GM23338 (cell line): ENCODE results near the gene NPC1L1. TPM values are rescaled to one million over a fixed set of nuclear protein-coding genes. Genes with fewer than 3 reads are reported as not detected.

Experiments
- ATAC-seq: fragments of 200-7000 bp; cut with Tn5 transposase; 3 replicates; pipeline ENCODE4 v1.9.1; 2020
- DNase-seq: peaks from one replicate; pipeline ENCODE4 v3.0.0-alpha.2; 2015; ENCODE audit warnings: low spot score
- H2AFZ ChIP-seq: fragments of 200-600 bp; sonication (generic); 2 replicates; pipeline ENCODE4 v1.8.0; 2016; ENCODE audit warnings: antibody characterized with exemption, mild to moderate bottlenecking, moderate library complexity
- H3F3A ChIP-seq: fragments of 200-600 bp; sonication (generic); replicated peaks from 2 replicates; pipeline ENCODE4 v1.8.0; 2017; ENCODE audit warnings: antibody characterized with exemption, mixed run types, low read depth
- H3K27ac ChIP-seq: fragments of 200-600 bp; sonication (generic); 2 replicates; pipeline ENCODE4 v1.6.1; 2016; ENCODE audit warnings: low read depth
- H3K27me3 ChIP-seq: fragments of 200-600 bp; sonication (generic); 2 replicates; pipeline ENCODE4 v1.8.0; 2016; ENCODE audit warnings: mild to moderate bottlenecking, mixed run types, moderate library complexity; ENCODE audit not compliant: insufficient read depth
- H3K36me3 ChIP-seq: fragments of 200-600 bp; sonication (generic); 2 replicates; pipeline ENCODE4 v1.8.0; 2016; ENCODE audit warnings: mild to moderate bottlenecking; ENCODE audit not compliant: insufficient read depth
- H3K4me1 ChIP-seq: fragments of 200-600 bp; sonication (generic); 2 replicates; pipeline ENCODE4 v1.8.0; 2016; ENCODE audit warnings: mild to moderate bottlenecking, moderate library complexity; ENCODE audit not compliant: insufficient read depth
- H3K4me2 ChIP-seq: fragments of 200-600 bp; sonication (generic); 2 replicates; pipeline ENCODE4 v1.7.1; 2017; ENCODE audit warnings: mixed run types
- H3K4me3 ChIP-seq: fragments of 200-600 bp; sonication (generic); 2 replicates; pipeline ENCODE4 v1.6.1; 2016; ENCODE audit warnings: mixed run types
- H3K79me2 ChIP-seq: fragments of 200-600 bp; sonication (generic); replicated peaks from 2 replicates; pipeline ENCODE4 v1.8.0; 2017; ENCODE audit warnings: mild to moderate bottlenecking; ENCODE audit not compliant: insufficient read depth
- H3K9me2 ChIP-seq: fragments of 200-600 bp; sonication (generic); 2 replicates; pipeline ENCODE4 v1.8.0; 2017; ENCODE audit not compliant: insufficient read depth
- H4K20me1 ChIP-seq: fragments of 200-600 bp; sonication (generic); replicated peaks from 2 replicates; pipeline ENCODE4 v1.8.0; 2017; ENCODE audit warnings: mild to moderate bottlenecking; ENCODE audit not compliant: insufficient read depth
- H3K27ac Mint-ChIP-seq: 2 replicates; pipeline ENCODE4 v1.8.0; 2020; ENCODE audit warnings: inconsistent platforms, mild to moderate bottlenecking, moderate library complexity, mixed read lengths
- H3K27me3 Mint-ChIP-seq: 3 replicates; pipeline ENCODE4 v1.8.0; 2022; ENCODE audit warnings: low read depth, mild to moderate bottlenecking, moderate library complexity, mixed read lengths, inconsistent platforms; ENCODE audit not compliant: insufficient read depth, poor library complexity
- H3K36me3 Mint-ChIP-seq: 3 replicates; pipeline ENCODE4 v1.8.0; 2021; ENCODE audit warnings: low read depth, mild to moderate bottlenecking, inconsistent platforms, moderate library complexity, mixed read lengths
- H3K4me1 Mint-ChIP-seq: 3 replicates; pipeline ENCODE4 v1.8.0; 2020; ENCODE audit warnings: mild to moderate bottlenecking, inconsistent platforms, mixed read lengths
- H3K4me3 Mint-ChIP-seq: 3 replicates; pipeline ENCODE4 v1.8.0; 2021; ENCODE audit warnings: moderate library complexity, mild to moderate bottlenecking, inconsistent platforms, mixed read lengths
- H3K9me3 Mint-ChIP-seq: 3 replicates; pipeline ENCODE4 v1.8.0; 2020; ENCODE audit warnings: moderate library complexity, mild to moderate bottlenecking, inconsistent platforms, mixed read lengths
- CREB1 ChIP-seq: fragments of 250-450 bp; sonication (Bioruptor Pico); IDR thresholded peaks from 2 replicates; pipeline ENCODE4 v1.5.0; 2020; ENCODE audit warnings: low read depth, mild to moderate bottlenecking, moderate library complexity
- EZH2 ChIP-seq: fragments of 200-600 bp; sonication (generic); IDR thresholded peaks from one replicate; pipeline ENCODE4 v1.8.0; 2017; ENCODE audit warnings: antibody characterized with exemption, mild to moderate bottlenecking, low read depth; ENCODE audit not compliant: unreplicated experiment
- POLR2AphosphoS5 ChIP-seq: IDR thresholded peaks from 2 replicates; pipeline ENCODE4 v1.6.1; 2016; ENCODE audit warnings: antibody characterized with exemption, low read depth
- ZNF462 ChIP-seq: fragments of 250-450 bp; sonication (Bioruptor Pico); IDR thresholded peaks from 2 replicates; pipeline ENCODE4 v1.5.0; 2020; ENCODE audit warnings: mild to moderate bottlenecking, moderate library complexity
- polyA plus RNA-seq: library from polyadenylated mRNA; unstranded; fragments of >200 nt; fragmentation: Nextera tagmentation; extraction: Ambion mirVana; gene quantifications from 2 replicates; pipeline ENCODE4 v1.2.1, GENCODE V29; 2016
- total RNA-seq: library from RNA; depleted of rRNA; stranded (reverse); fragments of >200 nt; shearing (Covaris generic); gene quantifications from 2 replicates; pipeline ENCODE4 v1.2.3, GENCODE V29; 2014

NPC1L1 gene
- total and polyA plus RNA-seq, 2 experiments from 2014 or later, result 0.03 TPM; not detected in 1

- Histone ChIP-seq H3F3A (no peaks in the 10 kb centered on the region), H3K4me3 (no peak overlapping the region), H3K4me1 (no peaks in the 10 kb centered on the region), H3K79me2 (no peaks in the 10 kb centered on the region), H3K4me2 (no peak overlapping the region), H3K27ac (no peak overlapping the region), H3K36me3 (no peaks in the 10 kb centered on the region), H3K9me2 (no peaks in the 10 kb centered on the region), H2AFZ (no peak overlapping the region), H4K20me1 (no peaks in the 10 kb centered on the region), H3K27me3 (no peaks in the 10 kb centered on the region)
- peaks cover 17% of the 10 kb centered on the region for H3K9me3 Mint-ChIP-seq
- no peaks in the 10 kb centered on the region for H3K27me3 Mint-ChIP-seq
- H3K36me3 Mint-ChIP-seq, result 0 out of 3 replicates have a peak, but pooled peaks cover 4% of the 10 kb centered on the region
- H3K4me1 Mint-ChIP-seq, result no peaks in the 10 kb centered on the region
- H3K4me3 Mint-ChIP-seq, result no peak overlapping the region
- DNase-seq (no peak), ATAC-seq (no peak)
- H3K27ac Mint-ChIP-seq, result no peak overlapping the region
- no peak for TF ChIP-seq EZH2
- TF ChIP-seq POLR2AphosphoS5, result no peak
- TF ChIP-seq ZNF462 (CRISPR knock-in tag), result no peak
Measured at GRCh38 chr7:44521347-44522095, 19.6 kb downstream of the NPC1L1 start.

- no peak overlapping the region for H3K4me3 ChIP-seq
- DNase-seq (no peak), ATAC-seq (no peak)
- no peak overlapping the region for H3K4me2 ChIP-seq
- Mint-ChIP-seq H3K27ac (no peak overlapping the region), H3K4me3 (no peak overlapping the region), H3K4me1 (no peaks in the 10 kb centered on the region), H3K9me3 (peaks cover 11% of the 10 kb centered on the region), H3K27me3 (no peaks in the 10 kb centered on the region), H3K36me3 (no peaks in the 10 kb centered on the region)
- H3K27me3 ChIP-seq, result no peaks in the 10 kb centered on the region
- H2AFZ ChIP-seq, result no peak overlapping the region
- no peaks in the 10 kb centered on the region for H3K4me1 ChIP-seq
- no peak overlapping the region for H3K27ac ChIP-seq
- TF ChIP-seq CREB1 (CRISPR knock-in tag), result no peak
- no peaks in the 10 kb centered on the region for H3K36me3 ChIP-seq
- no peaks in the 10 kb centered on the region for H3K9me2 ChIP-seq
- no peaks in the 10 kb centered on the region for H3F3A ChIP-seq
- no peaks in the 10 kb centered on the region for H3K79me2 ChIP-seq
- H4K20me1 ChIP-seq, result no peaks in the 10 kb centered on the region
Measured at GRCh38 chr7:44520574-44520973, 20.6 kb downstream of the NPC1L1 start.
